Thyroid gland (tissue), 4 donors: ENCODE results near the gene SOSTDC1.

Experiments
- POLR2A ChIP-seq, 2 donors: fragments of 450-650 bp; IDR thresholded peaks; one replicate each; pipeline ENCODE4 v1.6.1; 2017; ENCODE audit warnings: antibody characterized with exemption in 2 of 2, mild to moderate bottlenecking in 2 of 2, moderate library complexity in 1 of 2
- TF ChIP-seq, protein P1 (sequence below), 6 experiments: fragments of 200-600 bp in 3 of 6; fragments of 450-650 bp in 3 of 6; sonication (generic) in 3 of 6; IDR thresholded peaks; one replicate each; pipeline ENCODE4 v1.5.1; 2016 to 2019; ENCODE audit warnings: antibody characterized with exemption in 6 of 6, mild to moderate bottlenecking in 2 of 6, inconsistent platforms in 1 of 6, moderate library complexity in 1 of 6

DNA sequence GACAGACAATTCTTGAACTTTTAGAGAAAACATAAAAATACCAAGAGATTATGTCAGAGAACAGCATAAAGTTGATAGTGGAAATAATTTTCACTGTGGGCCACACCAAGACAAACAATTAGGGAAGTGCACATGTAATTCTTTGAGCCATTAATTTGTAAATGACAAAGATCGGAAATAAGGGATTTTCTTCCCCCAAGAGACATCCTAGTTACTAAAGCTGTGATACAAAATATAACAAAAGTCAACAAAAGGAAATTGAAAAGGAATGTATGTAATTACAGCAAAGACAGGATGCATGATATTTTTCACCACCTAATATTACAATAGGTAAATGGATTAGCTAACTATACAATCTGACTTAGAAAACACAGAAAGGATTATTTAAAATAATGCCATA lies 48.7 kb upstream of the SOSTDC1 start:
- TF ChIP-seq, protein P1, sequence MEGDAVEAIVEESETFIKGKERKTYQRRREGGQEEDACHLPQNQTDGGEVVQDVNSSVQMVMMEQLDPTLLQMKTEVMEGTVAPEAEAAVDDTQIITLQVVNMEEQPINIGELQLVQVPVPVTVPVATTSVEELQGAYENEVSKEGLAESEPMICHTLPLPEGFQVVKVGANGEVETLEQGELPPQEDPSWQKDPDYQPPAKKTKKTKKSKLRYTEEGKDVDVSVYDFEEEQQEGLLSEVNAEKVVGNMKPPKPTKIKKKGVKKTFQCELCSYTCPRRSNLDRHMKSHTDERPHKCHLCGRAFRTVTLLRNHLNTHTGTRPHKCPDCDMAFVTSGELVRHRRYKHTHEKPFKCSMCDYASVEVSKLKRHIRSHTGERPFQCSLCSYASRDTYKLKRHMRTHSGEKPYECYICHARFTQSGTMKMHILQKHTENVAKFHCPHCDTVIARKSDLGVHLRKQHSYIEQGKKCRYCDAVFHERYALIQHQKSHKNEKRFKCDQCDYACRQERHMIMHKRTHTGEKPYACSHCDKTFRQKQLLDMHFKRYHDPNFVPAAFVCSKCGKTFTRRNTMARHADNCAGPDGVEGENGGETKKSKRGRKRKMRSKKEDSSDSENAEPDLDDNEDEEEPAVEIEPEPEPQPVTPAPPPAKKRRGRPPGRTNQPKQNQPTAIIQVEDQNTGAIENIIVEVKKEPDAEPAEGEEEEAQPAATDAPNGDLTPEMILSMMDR (IDR thresholded peaks at IDR 0.05) = no peak
- TF ChIP-seq POLR2A (IDR thresholded peaks at IDR 0.05) = no peak
